ENCODE results near the gene SERGEF.

Gene SERGEF

DNA sequence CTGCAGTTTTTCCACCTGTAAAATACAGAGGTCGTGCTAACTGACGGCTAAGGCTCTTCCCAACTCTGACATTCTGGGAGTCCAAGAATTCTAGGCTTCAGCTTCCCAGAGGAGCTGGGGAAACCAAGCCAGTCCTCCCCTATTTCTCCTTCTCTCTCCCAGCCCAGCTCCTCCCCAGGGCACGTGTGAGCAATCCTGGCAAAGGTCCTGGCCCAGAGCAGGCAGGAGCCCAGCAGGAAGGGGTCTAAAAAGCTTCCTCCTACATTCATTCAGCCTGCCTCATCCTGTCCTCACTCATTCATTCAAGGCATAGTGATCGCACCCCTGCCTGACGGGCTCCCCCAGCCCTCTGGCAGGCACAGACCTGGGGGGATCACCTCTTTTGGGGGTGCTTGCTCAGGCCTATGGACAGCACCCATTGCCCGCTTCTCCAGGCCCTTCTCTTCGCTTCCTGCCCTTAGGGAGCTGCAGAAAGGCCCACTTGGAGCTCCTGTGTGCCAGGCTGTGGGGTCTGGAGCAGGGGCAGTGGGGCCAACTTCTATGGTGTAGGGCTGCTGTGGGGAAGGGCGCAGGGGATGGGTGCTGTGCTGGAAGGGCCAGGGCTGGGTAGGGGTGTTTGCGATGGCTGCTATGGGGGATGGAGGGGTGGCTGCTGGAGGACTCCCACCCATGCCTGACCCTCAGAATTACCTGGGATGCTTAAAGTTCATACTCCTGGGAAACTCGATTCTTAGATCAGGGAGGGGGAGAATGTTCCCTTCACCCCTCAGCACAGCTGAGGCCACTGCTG is 268.5 kb downstream of the SERGEF start:
- DNase-seq = no peak

DNA sequence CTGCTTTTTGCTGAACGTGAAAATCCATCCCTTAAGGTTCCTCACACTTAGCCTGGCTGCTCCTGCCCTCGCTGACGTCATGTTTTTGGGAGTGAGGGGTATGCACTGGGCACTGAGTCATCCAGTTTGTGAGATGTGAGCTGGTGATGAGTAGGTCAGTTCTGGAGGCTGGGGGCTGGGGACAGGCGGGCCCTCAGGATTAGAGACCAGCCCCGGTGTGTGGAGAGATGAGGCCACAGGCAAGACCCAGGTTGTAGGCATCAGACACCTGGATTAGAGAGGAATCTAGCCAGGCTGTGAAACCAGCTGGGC is 269.1 kb downstream of the SERGEF start:
- no peak for DNase-seq

- DNase-seq = no peak
Measured at GRCh38 chr11:17743026-17743807, 269.6 kb downstream of the SERGEF start.

DNA sequence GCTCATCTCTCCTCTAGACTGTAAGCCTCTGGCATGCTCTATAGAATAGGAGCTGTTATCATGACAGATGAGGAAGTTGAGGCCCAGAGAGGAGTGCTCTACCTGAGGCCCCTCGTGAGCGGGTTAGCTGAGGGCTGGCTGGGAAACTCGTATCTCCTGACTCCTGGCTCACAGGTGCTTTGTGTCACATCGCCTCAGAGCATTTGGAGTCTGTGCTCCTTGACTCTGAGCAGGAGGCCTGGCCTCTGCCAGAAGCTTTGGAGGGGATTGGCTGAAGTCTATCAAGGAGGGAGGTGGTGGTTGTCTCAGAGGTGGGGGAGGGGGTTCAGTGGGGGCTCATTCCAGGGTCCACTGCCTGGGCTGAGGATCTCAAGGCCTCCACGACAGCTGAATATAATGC is 270.8 kb downstream of the SERGEF start:
- DNase-seq = no peak

DNA sequence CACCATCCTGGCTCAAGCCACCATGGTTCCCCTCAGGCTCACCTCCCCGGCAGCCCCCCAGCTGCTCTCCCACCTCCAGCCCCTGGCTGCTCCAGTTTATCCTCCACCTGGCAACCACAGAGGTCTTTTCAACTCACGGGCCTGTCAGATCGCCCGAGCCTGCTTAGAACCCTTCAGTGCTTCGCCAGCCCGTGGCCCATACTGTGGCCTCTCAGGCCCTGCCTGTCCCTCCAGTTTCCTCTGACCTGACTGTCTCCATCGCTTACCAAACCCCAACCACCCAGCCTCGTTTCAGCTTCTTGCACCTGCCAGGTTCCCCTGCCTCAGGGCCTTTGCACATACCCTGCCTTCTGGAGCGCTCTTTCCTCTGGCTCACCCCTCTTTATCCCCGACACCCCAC is 271.4 kb downstream of the SERGEF start:
- no peak for DNase-seq

GRCh38 chr11:17740649-17741235 is 272.1 kb downstream of the SERGEF start:
- DNase-seq = no peak

- no peak for DNase-seq
Measured at GRCh38 chr11:17739945-17740338, 272.9 kb downstream of the SERGEF start.

GRCh38 chr11:17738151-17738973 is 274.5 kb downstream of the SERGEF start:
- no peak for DNase-seq

Measured in activated T-cell treated with anti-CD3 and anti-CD28 coated beads, Interleukin-2, amount 50 U/mL, for 48 hours (primary cell).